Stimulated activated CD4-positive, alpha-beta T cell treated with anti-CD3 and anti-CD28 coated beads, Interleukin-1b, Interleukin-23, amount 100 ng/mL, for 48 hours (primary cell): ENCODE measurements around the gene PCYT2.

Source experiments
- DNase-seq: peaks from one replicate; pipeline ENCODE4 v3.0.0-alpha.2; 2020

Gene PCYT2

GRCh38 chr17:81912441-81913309 is 1.5 kb upstream of the PCYT2 start:
- no peak for DNase-seq

DNA sequence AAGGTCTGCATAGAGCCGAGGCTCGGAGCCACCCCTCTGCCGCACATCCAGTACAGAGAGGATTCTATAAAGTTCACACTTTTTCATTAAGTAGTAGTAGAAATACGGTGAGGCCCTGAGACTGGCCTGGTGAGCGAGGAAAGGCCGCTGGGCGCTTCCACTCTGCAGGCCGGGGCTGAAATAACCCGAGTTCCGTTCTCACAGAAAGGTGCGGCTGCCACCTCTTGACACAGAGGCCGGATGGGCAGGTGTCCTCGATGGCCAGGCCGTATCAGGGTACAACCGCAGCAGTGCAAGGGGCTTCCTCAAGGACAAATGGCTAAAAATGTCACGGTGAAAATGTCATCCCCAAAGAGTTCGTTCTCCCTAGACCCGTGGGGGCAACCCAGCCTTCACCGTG is 770 bp upstream of the PCYT2 start:
- DNase-seq = no peak

GRCh38 chr17:81910840-81911276 is 341 bp downstream of the PCYT2 start:
- no peak for DNase-seq

GRCh38 chr17:81909966-81910839 is 996 bp downstream of the PCYT2 start:
- DNase-seq = no peak

DNA sequence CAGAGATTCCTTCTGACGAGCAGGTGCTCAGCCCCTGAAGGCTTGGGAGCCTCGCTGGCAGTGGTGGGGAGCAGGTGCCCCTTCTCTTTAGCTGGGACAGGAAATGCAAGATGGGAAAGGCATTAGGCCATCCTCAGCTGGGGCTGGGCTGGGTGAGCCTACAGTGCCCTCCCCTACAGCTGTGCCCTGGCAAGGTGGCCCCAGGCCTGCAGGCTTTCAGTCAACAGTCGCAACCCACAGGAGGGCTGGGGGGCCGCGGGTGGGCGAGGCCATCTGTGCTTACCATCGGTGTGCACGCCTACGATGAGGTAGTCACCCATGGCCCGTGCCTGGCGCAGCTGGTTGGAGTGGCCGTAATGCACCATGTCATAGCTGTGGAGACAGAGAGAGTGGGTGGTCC is 2.0 kb downstream of the PCYT2 start:
- no peak for DNase-seq

GRCh38 chr17:81908793-81909192 is 2.4 kb downstream of the PCYT2 start:
- DNase-seq = no peak

- DNase-seq = no peak
These were observed 3.7 kb downstream of the PCYT2 start for GRCh38 chr17:81907219-81908145.

GRCh38 chr17:81906476-81907218 is 4.6 kb downstream of the PCYT2 start:
- no peak for DNase-seq

DNA sequence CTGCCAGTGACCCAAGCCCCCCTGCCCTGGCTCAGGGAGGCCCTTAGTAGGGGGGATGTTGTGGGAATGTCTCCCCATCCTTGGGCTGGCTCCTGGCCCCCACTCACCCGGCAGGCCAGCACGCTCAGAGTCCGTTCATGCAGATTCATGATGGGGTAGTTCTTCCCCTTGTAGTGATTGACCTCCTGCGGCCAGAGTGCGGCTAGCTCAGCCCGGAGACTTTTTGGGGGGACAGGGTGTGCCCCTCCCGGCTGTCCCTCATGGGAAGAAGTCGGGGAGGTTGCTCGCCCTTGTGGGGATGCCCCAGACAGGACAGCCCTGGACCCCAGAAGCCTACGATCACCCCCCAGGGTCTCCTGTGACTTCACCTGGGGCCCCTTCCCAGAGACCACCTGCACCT is 5.2 kb downstream of the PCYT2 start:
- DNase-seq = no peak

DNA sequence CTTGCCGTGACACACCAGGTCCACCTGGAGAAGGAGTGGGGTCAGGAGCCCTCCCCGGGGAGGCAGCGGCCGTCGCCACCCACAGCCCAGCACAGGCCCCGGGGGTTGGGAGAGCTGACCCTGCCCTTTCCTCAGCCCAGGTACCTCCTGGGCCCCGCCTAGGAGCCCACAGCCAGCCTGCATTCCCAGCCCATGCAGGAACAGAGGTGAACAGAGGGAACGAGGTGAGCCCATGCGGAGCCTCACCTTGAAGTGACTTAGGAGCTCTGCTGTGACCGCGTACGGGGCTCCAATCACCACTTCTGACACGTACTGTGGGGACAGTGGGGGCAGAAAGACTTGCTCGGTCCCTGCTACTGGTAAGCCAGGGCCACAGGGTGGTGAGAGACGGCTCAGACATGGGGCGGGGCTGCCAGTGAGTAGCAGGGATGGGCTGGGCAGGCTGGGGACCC is 5.7 kb downstream of the PCYT2 start:
- no peak for DNase-seq

DNA sequence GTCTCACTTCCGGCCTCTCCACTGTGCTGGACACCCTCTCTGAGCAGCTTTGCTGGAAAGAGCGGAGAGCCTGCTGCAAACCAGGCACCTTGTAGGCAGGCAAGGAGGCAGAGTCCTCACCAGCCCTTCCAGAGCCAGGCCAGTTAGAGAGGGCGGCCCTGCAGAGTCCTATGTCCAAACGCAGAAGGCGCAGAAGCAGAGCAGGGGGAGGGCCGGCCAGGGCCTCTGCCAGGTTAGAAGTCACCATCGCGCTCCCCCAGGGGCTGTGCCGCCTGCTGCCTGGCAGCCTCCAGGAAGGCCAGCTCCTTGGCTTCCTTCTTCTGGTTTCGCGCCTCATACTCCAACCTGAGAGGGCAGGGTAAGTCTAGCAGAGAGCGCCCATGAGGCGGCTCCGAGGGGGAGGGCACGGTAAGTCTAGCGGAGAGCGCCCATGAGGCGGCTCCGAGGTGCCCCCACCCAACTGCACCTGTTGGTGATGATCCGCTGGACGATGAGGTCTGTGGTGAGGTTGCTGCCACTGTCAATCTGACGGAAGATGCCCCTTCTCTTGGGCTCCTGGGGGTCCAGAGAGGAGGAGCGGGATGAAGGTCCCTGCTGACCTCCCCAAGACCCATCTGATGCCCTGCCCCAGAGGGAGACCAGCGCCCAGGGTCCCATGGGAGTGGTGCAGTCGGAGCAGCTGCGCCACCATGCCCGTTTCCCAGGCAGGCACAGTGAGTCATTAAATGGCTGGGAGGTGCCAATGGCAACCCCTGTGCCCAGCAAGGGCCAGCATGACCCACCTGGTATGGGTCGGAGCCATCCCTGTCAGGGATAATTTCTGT is 6.4 kb downstream of the PCYT2 start:
- DNase-seq = no peak

GRCh38 chr17:81903896-81904599 is 7.2 kb downstream of the PCYT2 start:
- DNase-seq = no peak

- DNase-seq = no peak
These were observed 7.8 kb downstream of the PCYT2 start for GRCh38 chr17:81903415-81903831.

- DNase-seq = no peak
These were observed 8.4 kb downstream of the PCYT2 start for GRCh38 chr17:81902653-81903414.

DNA sequence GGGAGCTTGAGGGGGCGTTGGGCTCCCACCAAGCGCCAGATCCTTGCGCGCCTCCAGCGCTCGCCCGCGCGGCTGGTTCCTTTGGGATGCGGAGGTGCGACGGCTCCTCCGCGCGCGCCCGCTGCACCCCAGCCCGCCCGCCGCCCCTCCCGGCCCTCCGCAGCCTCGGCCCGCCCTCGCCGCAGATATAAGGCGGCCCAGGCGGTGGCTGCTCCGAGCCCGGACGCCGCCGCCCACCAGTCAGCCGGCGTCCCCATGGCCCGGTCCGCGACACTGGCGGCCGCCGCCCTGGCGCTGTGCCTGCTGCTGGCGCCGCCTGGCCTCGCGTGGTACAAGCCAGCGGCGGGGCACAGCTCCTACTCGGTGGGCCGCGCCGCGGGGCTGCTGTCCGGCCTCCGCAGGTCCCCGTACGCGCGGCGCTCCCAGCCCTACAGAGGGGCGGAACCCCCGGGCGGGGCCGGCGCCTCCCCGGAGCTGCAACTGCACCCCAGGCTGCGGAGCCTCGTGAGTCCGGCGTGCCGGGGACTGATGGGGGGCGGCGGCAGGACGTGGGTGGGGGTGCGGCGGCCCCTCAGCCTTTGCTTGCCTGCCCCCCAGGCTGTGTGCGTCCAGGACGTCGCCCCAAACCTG is 9.1 kb downstream of the PCYT2 start, which contains the start of gene NPB:
TSS of gene NPB (plus strand) at position 216 of the 630 bp plus-strand sequence. CDS start at position 256, 40 bp downstream.
- no peak for DNase-seq

DNA sequence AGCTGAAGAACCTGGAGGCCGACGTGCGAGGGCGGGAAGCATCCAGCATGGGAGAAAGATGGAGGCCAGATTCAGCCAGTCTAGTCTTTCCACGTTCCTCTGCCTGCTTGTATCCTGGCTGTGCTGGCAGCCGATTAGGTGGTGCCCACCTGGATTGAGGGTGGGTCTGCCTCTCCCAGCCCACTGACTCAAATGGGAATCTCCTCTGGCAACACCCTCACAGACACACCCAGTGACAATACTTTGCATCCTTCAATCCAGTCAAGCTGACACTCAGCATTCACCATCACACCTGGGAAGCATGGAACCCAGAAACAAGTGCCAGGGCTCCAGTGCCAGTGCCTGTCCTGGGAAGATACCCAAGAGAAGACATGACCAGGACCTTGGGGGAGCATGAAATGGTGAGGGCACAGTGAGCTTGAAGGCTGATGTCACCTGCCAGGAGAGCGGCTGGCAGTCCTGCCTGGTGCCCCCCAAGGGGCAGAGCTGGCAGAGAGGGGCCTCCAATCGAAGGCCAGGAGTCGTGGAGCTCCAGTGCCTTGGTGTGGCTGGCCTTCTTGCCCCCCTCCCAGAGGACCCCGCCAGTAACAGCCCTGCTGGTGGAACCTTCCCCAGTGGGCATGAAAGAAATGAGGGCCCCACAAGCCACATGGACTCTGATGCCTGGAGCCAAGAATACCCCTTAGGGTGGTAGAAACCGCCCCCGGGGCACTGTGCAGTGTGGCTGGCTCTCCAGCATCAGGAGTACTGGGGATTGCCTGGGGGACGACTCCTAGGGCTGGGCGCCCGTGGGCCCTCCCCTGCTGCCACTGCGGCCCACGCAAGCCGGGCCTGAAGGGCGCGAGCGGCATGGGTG is 9.8 kb downstream of the PCYT2 start:
- no peak for DNase-seq

- DNase-seq = no peak
These were observed 10.9 kb downstream of the PCYT2 start for GRCh38 chr17:81900181-81900820.
